Measurements from ENCODE around the gene SDHA. TPM values are rescaled to one million over a fixed set of nuclear protein-coding genes. Genes with fewer than 3 reads are reported as not detected.
"Not testable (repeated sequence)": the region's sequence is repeated elsewhere in the genome, so short reads cannot be mapped to it uniquely, and the experiment has no call there.

The SDHA gene
- total and polyA plus RNA-seq, 9 of the 15 experiments (the other 6 are each of a cell fraction or from before 2014, with no cell fraction given) = 82.9 to 191 (median 130) TPM

- H3K79me2 ChIP-seq (ENCODE audit: control insufficient read depth, insufficient read depth, low read length) = peaks cover 30% of the 10 kb centered on the region
- H3K27me3 ChIP-seq (ENCODE audit: control insufficient read depth in 2 of 2, insufficient read depth in 2 of 2, low read length in 2 of 2); H3K27ac ChIP-seq (ENCODE audit: extremely low read depth, low read depth, low read length); H3K9me1 ChIP-seq (ENCODE audit: control insufficient read depth, insufficient read depth, low read length); POLR2A ChIA-PET; intact Hi-C loops (cut with micrococcal nuclease); CTCF ChIA-PET (ENCODE audit: low intra/inter-chr PET ratio); H2AFZ ChIP-seq (ENCODE audit: low read depth, low read length); H3K9me3 ChIP-seq (replicated peaks; ENCODE audit: control insufficient read depth, insufficient read depth, low read depth, low read length); FAIRE-seq; H3K4me1 ChIP-seq (replicated peaks in 1 of 2; ENCODE audit: control insufficient read depth in 2 of 2, insufficient read depth in 2 of 2, low read length in 2 of 2); H3K4me3 ChIP-seq; H3K4me2 ChIP-seq (ENCODE audit: insufficient read depth, low read length); BruUV-seq (replicated peaks); ATAC-seq; H4K20me1 ChIP-seq (replicated peaks; ENCODE audit: control insufficient read depth, insufficient read depth, low read length); DNase-seq (ENCODE audit: extremely low read depth in 1 of 4, low spot score in 3 of 4); H3K9ac ChIP-seq (ENCODE audit: insufficient read depth in 1 of 2, low read depth in 2 of 2, low read length in 2 of 2): not testable (repeated sequence)
- WGBS (ENCODE audit: insufficient coverage, low coverage, missing lambda C conversion rate) = 93% methylated on average over 8 of the region's 10 CpGs
- in situ Hi-C loops (cut with MboI) = loop anchor here (5.0 kb wide), 1 partner anchor 1321 kb away; no protein-coding TSS in a partner anchor
- peaks cover 24% of the 10 kb centered on the region; the same call in 2 of the 3 replicates for H3K36me3 ChIP-seq (ENCODE audit: control insufficient read depth, insufficient read depth, low read length)
Observed at GRCh38 chr5:291345-291744, 73.2 kb downstream of the SDHA start.

GRCh38 chr5:294788-295187 is 76.7 kb downstream of the SDHA start:
- H3K9ac ChIP-seq (ENCODE audit: insufficient read depth in 1 of 2, low read depth in 2 of 2, low read length in 2 of 2); H3K27me3 ChIP-seq (ENCODE audit: control insufficient read depth in 2 of 2, insufficient read depth in 2 of 2, low read length in 2 of 2); H3K9me1 ChIP-seq (ENCODE audit: control insufficient read depth, insufficient read depth, low read length); BruUV-seq (replicated peaks); FAIRE-seq; CTCF ChIA-PET (ENCODE audit: low intra/inter-chr PET ratio); H3K4me3 ChIP-seq; H3K4me2 ChIP-seq (ENCODE audit: insufficient read depth, low read length); H3K79me2 ChIP-seq (ENCODE audit: control insufficient read depth, insufficient read depth, low read length); H3K9me3 ChIP-seq (replicated peaks; ENCODE audit: control insufficient read depth, insufficient read depth, low read depth, low read length); DNase-seq (ENCODE audit: extremely low read depth in 1 of 4, low spot score in 3 of 4); H2AFZ ChIP-seq (ENCODE audit: low read depth, low read length); ATAC-seq; H3K4me1 ChIP-seq (replicated peaks in 1 of 2; ENCODE audit: control insufficient read depth in 2 of 2, insufficient read depth in 2 of 2, low read length in 2 of 2); H4K20me1 ChIP-seq (replicated peaks; ENCODE audit: control insufficient read depth, insufficient read depth, low read length); H3K27ac ChIP-seq (ENCODE audit: extremely low read depth, low read depth, low read length); POLR2A ChIA-PET; intact Hi-C loops (cut with micrococcal nuclease): not testable (repeated sequence)
- in situ Hi-C loops (cut with MboI) = loop anchor here (5.0 kb wide), 1 partner anchor 1318 kb away; no protein-coding TSS in a partner anchor
- 97% methylated on average over 13 of the region's 17 CpGs for WGBS (ENCODE audit: insufficient coverage, low coverage, missing lambda C conversion rate)
- H3K36me3 ChIP-seq (ENCODE audit: control insufficient read depth, insufficient read depth, low read length) = peaks cover 12% of the 10 kb centered on the region; the same call in 2 of the 3 replicates

GRCh38 chr5:296207-296606 is 78.1 kb downstream of the SDHA start:
- ATAC-seq; H2AFZ ChIP-seq (ENCODE audit: low read depth, low read length); FAIRE-seq; POLR2A ChIA-PET; DNase-seq (ENCODE audit: extremely low read depth in 1 of 4, low spot score in 3 of 4); H3K4me1 ChIP-seq (replicated peaks in 1 of 2; ENCODE audit: control insufficient read depth in 2 of 2, insufficient read depth in 2 of 2, low read length in 2 of 2); H3K79me2 ChIP-seq (ENCODE audit: control insufficient read depth, insufficient read depth, low read length); H3K9ac ChIP-seq (ENCODE audit: insufficient read depth in 1 of 2, low read depth in 2 of 2, low read length in 2 of 2); in situ Hi-C loops (cut with MboI); H4K20me1 ChIP-seq (replicated peaks; ENCODE audit: control insufficient read depth, insufficient read depth, low read length); intact Hi-C loops (cut with micrococcal nuclease); H3K27ac ChIP-seq (ENCODE audit: extremely low read depth, low read depth, low read length); H3K9me1 ChIP-seq (ENCODE audit: control insufficient read depth, insufficient read depth, low read length); H3K9me3 ChIP-seq (replicated peaks; ENCODE audit: control insufficient read depth, insufficient read depth, low read depth, low read length); CTCF ChIA-PET (ENCODE audit: low intra/inter-chr PET ratio); H3K4me2 ChIP-seq (ENCODE audit: insufficient read depth, low read length); H3K27me3 ChIP-seq (ENCODE audit: control insufficient read depth in 2 of 2, insufficient read depth in 2 of 2, low read length in 2 of 2); H3K4me3 ChIP-seq; BruUV-seq (replicated peaks): not testable (repeated sequence)
- WGBS (ENCODE audit: insufficient coverage, low coverage, missing lambda C conversion rate) = 75% methylated on average over 8 of the region's 10 CpGs
- peaks cover 12% of the 10 kb centered on the region; the same call in 2 of the 3 replicates for H3K36me3 ChIP-seq (ENCODE audit: control insufficient read depth, insufficient read depth, low read length)

Measured in K562 (cell line).